Measurements from ENCODE around the gene TMEM106C.

TMEM106C gene

DNA sequence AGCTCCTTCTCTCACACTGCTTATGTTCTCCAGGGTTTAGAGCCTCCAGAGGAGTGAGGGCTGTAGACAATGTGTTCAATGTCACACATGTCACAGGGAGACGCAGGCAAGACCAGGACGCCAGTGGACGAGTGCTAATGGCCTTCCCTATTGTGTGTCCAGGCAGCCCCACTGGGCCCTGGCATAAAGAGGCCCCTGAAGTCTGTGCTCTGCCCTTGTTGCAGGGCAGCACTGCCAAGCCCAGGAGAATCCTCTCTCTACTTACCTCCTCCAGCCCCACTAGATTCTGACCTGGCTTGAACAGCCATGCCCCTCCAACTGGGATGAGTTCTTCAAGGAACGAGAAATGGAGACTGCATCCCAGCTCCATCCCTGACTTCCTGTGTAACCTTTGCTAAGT is 24.8 kb upstream of the TMEM106C start:
- H3K18ac ChIP-seq (ENCODE audit: low read length) = no peak overlapping the region

GRCh38 chr12:47939009-47939601 is 24.3 kb upstream of the TMEM106C start:
- no peak for DNase-seq (ENCODE audit: low spot score)
- no CpG with 5 or more reads among the region's 6 CpGs for WGBS, 2 donors (ENCODE audit: extremely low coverage in 2 of 2, insufficient read length in 2 of 2, insufficient replicate concordance in 1 of 2)
- no peak overlapping the region for H3K23ac ChIP-seq (ENCODE audit: low read depth, low read length, poor library complexity)
- no peak overlapping the region for H2AK5ac ChIP-seq (ENCODE audit: low read depth, low read length)
- H3K4me3 ChIP-seq (ENCODE audit: low read length in 2 of 2) = no peak overlapping the region
- no peak overlapping the region for H2BK12ac ChIP-seq (ENCODE audit: low read length)
- H4K91ac ChIP-seq (ENCODE audit: low read depth, low read length, poor library complexity) = no peak overlapping the region
- no peak overlapping the region for H3K27ac ChIP-seq (replicated peaks; ENCODE audit: low read length)
- peaks cover 0 to 24% (median 6%) of the 10 kb centered on the region in 3 experiments for H3K27me3 ChIP-seq (ENCODE audit: control insufficient read depth in 3 of 3, insufficient read depth in 3 of 3, low read depth in 1 of 3, low read length in 3 of 3)
- H3K14ac ChIP-seq (ENCODE audit: low read length) = no peak overlapping the region
- no peak overlapping the region for H2AFZ ChIP-seq (ENCODE audit: low read length)
- H3K9me3 ChIP-seq (replicated peaks in 1 of 2; ENCODE audit: control insufficient read depth in 2 of 2, insufficient read depth in 1 of 2, low read depth in 1 of 2, low read length in 2 of 2) = no peaks in the 10 kb centered on the region
- H2BK120ac ChIP-seq (ENCODE audit: low read depth, low read length) = no peak overlapping the region
- no peak overlapping the region for H2BK15ac ChIP-seq (ENCODE audit: low read length)
- peak overlapping the region; percentile 23 for H3K18ac ChIP-seq (ENCODE audit: low read length)
- no peak overlapping the region for H3K4me2 ChIP-seq (ENCODE audit: insufficient read depth, low read length, poor library complexity, severe bottlenecking)
- H3K79me1 ChIP-seq (ENCODE audit: low read depth, low read length) = no peaks in the 10 kb centered on the region
- H3K9ac ChIP-seq (ENCODE audit: low read depth, low read length, poor library complexity) = no peak overlapping the region
- H3K4me1 ChIP-seq (ENCODE audit: control insufficient read depth in 2 of 2, insufficient read depth in 1 of 2, low read depth in 1 of 2, low read length in 2 of 2) = peaks cover 0 to 6% of the 10 kb centered on the region in 2 donors
- H3K36me3 ChIP-seq (replicated peaks in 1 of 2; ENCODE audit: control insufficient read depth in 2 of 2, insufficient read depth in 2 of 2, low read length in 2 of 2) = no peaks in the 10 kb centered on the region
- H2BK5ac ChIP-seq (ENCODE audit: low read length) = no peak overlapping the region
- no peak overlapping the region for H4K8ac ChIP-seq (ENCODE audit: low read depth, low read length)
- H3K4ac ChIP-seq (ENCODE audit: low read length) = no peak overlapping the region

More for the DNA sequence above, 24.8 kb upstream of the TMEM106C start:
- H3K4me3 ChIP-seq (ENCODE audit: low read length in 2 of 2) = no peak overlapping the region
- no peak overlapping the region for H2BK120ac ChIP-seq (ENCODE audit: low read depth, low read length)
- no peak overlapping the region for H2AK5ac ChIP-seq (ENCODE audit: low read depth, low read length)
- DNase-seq (ENCODE audit: low spot score) = no peak
- H3K9ac ChIP-seq (ENCODE audit: low read depth, low read length, poor library complexity) = peak overlapping the region; percentile 60
- H3K79me1 ChIP-seq (ENCODE audit: low read depth, low read length) = no peaks in the 10 kb centered on the region
- H2BK5ac ChIP-seq (ENCODE audit: low read length) = no peak overlapping the region
- peaks cover 0 to 24% (median 6%) of the 10 kb centered on the region in 3 experiments for H3K27me3 ChIP-seq (ENCODE audit: control insufficient read depth in 3 of 3, insufficient read depth in 3 of 3, low read depth in 1 of 3, low read length in 3 of 3)
- H2BK12ac ChIP-seq (ENCODE audit: low read length) = no peak overlapping the region
- peaks cover 0 to 6% of the 10 kb centered on the region in 2 donors for H3K4me1 ChIP-seq (ENCODE audit: control insufficient read depth in 2 of 2, insufficient read depth in 1 of 2, low read depth in 1 of 2, low read length in 2 of 2)
- no CpG with 5 or more reads among the region's 4 CpGs for WGBS, 2 donors (ENCODE audit: extremely low coverage in 2 of 2, insufficient read length in 2 of 2, insufficient replicate concordance in 1 of 2)
- H4K91ac ChIP-seq (ENCODE audit: low read depth, low read length, poor library complexity) = no peak overlapping the region
- H4K8ac ChIP-seq (ENCODE audit: low read depth, low read length) = no peak overlapping the region
- no peak overlapping the region for H2BK15ac ChIP-seq (ENCODE audit: low read length)
- H3K9me3 ChIP-seq (replicated peaks in 1 of 2; ENCODE audit: control insufficient read depth in 2 of 2, insufficient read depth in 1 of 2, low read depth in 1 of 2, low read length in 2 of 2) = no peaks in the 10 kb centered on the region
- no peak overlapping the region for H3K4ac ChIP-seq (ENCODE audit: low read length)
- H3K36me3 ChIP-seq (replicated peaks in 1 of 2; ENCODE audit: control insufficient read depth in 2 of 2, insufficient read depth in 2 of 2, low read length in 2 of 2) = no peaks in the 10 kb centered on the region
- H3K23ac ChIP-seq (ENCODE audit: low read depth, low read length, poor library complexity) = no peak overlapping the region
- H3K4me2 ChIP-seq (ENCODE audit: insufficient read depth, low read length, poor library complexity, severe bottlenecking) = no peak overlapping the region
- no peak overlapping the region for H2AFZ ChIP-seq (ENCODE audit: low read length)
- no peak overlapping the region for H3K27ac ChIP-seq (replicated peaks; ENCODE audit: low read length)
- no peak overlapping the region for H3K14ac ChIP-seq (ENCODE audit: low read length)

DNA sequence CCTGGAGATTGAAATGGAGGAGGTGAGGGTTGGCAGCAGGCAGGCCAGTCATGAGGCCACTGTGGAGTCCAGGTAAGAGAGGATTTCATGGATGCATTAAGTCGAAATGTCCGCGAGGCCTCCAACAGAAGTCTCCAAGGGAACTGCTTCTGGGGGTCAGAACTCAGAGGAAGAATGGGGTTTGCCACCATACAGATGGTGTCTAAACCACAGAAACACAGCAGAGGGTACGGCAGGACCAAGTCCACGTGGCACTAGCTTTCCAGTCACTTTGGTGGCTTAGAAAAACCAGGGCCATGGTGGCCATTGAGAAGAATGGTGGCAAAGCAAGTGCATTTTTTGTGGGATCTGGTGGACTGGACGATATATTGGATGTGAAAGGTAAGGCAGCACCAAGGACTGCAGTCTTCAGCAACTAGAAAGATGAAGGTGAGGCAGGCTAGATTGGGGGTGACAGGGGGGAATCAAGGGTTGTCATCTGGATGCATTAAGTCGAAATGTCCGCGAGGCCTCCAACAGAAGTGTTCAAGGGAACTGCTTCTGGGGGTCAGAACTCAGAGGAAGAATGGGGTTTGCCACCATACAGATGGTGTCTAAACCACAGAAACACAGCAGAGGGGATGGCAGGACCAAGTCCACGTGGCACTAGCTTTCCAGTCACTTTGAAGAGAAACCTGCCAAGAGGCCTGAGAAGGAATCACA is 22.5 kb upstream of the TMEM106C start:
- Histone ChIP-seq H3K27me3 (ENCODE audit: control insufficient read depth in 3 of 3, insufficient read depth in 3 of 3, low read depth in 1 of 3, low read length in 3 of 3) (peaks cover 0 to 25% (median 9%) of the 10 kb centered on the region in 3 experiments), H3K36me3 (replicated peaks in 1 of 2; ENCODE audit: control insufficient read depth in 2 of 2, insufficient read depth in 2 of 2, low read length in 2 of 2) (no peaks in the 10 kb centered on the region), H3K18ac (ENCODE audit: low read length) (no peak overlapping the region), H2AK5ac (ENCODE audit: low read depth, low read length) (peak overlapping the region; percentile 19), H2BK120ac (ENCODE audit: low read depth, low read length) (no peak overlapping the region), H3K23ac (ENCODE audit: low read depth, low read length, poor library complexity) (no peak overlapping the region), H3K14ac (ENCODE audit: low read length) (no peak overlapping the region), H3K27ac (replicated peaks; ENCODE audit: low read length) (no peak overlapping the region), H4K8ac (ENCODE audit: low read depth, low read length) (no peak overlapping the region), H3K9me3 (replicated peaks in 1 of 2; ENCODE audit: control insufficient read depth in 2 of 2, insufficient read depth in 1 of 2, low read depth in 1 of 2, low read length in 2 of 2) (no peaks in the 10 kb centered on the region), H3K9ac (ENCODE audit: low read depth, low read length, poor library complexity) (no peak overlapping the region), H2AFZ (ENCODE audit: low read length) (no peak overlapping the region), H3K4me3 (ENCODE audit: low read length in 2 of 2) (no peak overlapping the region), H2BK5ac (ENCODE audit: low read length) (no peak overlapping the region), H2BK15ac (ENCODE audit: low read length) (no peak overlapping the region), H3K79me1 (ENCODE audit: low read depth, low read length) (no peaks in the 10 kb centered on the region), H3K4ac (ENCODE audit: low read length) (no peak overlapping the region), H2BK12ac (ENCODE audit: low read length) (no peak overlapping the region), H4K91ac (ENCODE audit: low read depth, low read length, poor library complexity) (no peak overlapping the region), H3K4me2 (ENCODE audit: insufficient read depth, low read length, poor library complexity, severe bottlenecking) (no peak overlapping the region), H3K4me1 (ENCODE audit: control insufficient read depth in 2 of 2, insufficient read depth in 1 of 2, low read depth in 1 of 2, low read length in 2 of 2) (peaks cover 0 to 6% of the 10 kb centered on the region in 2 donors)
- WGBS, 2 donors (ENCODE audit: extremely low coverage in 2 of 2, insufficient read length in 2 of 2, insufficient replicate concordance in 1 of 2) = no CpG with 5 or more reads among the region's 10 CpGs
- no peak for DNase-seq (ENCODE audit: low spot score)

GRCh38 chr12:47941475-47941780 is 22.0 kb upstream of the TMEM106C start:
- Histone ChIP-seq H3K4me3 (ENCODE audit: low read length in 2 of 2) (no peak overlapping the region), H3K23ac (ENCODE audit: low read depth, low read length, poor library complexity) (no peak overlapping the region), H2BK5ac (ENCODE audit: low read length) (no peak overlapping the region), H3K4me2 (ENCODE audit: insufficient read depth, low read length, poor library complexity, severe bottlenecking) (no peak overlapping the region), H3K9ac (ENCODE audit: low read depth, low read length, poor library complexity) (no peak overlapping the region), H4K91ac (ENCODE audit: low read depth, low read length, poor library complexity) (no peak overlapping the region), H3K27me3 (ENCODE audit: control insufficient read depth in 3 of 3, insufficient read depth in 3 of 3, low read depth in 1 of 3, low read length in 3 of 3) (peaks cover 0 to 27% (median 9%) of the 10 kb centered on the region in 3 experiments), H2AFZ (ENCODE audit: low read length) (peak overlapping the region; percentile 43), H2BK15ac (ENCODE audit: low read length) (no peak overlapping the region), H2BK120ac (ENCODE audit: low read depth, low read length) (no peak overlapping the region), H3K27ac (replicated peaks; ENCODE audit: low read length) (no peak overlapping the region), H4K8ac (ENCODE audit: low read depth, low read length) (no peak overlapping the region), H3K9me3 (replicated peaks in 1 of 2; ENCODE audit: control insufficient read depth in 2 of 2, insufficient read depth in 1 of 2, low read depth in 1 of 2, low read length in 2 of 2) (no peaks in the 10 kb centered on the region), H3K79me1 (ENCODE audit: low read depth, low read length) (no peaks in the 10 kb centered on the region), H3K14ac (ENCODE audit: low read length) (no peak overlapping the region), H3K4me1 (ENCODE audit: control insufficient read depth in 2 of 2, insufficient read depth in 1 of 2, low read depth in 1 of 2, low read length in 2 of 2) (peaks cover 0 to 6% of the 10 kb centered on the region in 2 donors), H2AK5ac (ENCODE audit: low read depth, low read length) (no peak overlapping the region), H2BK12ac (ENCODE audit: low read length) (no peak overlapping the region), H3K18ac (ENCODE audit: low read length) (no peak overlapping the region), H3K4ac (ENCODE audit: low read length) (no peak overlapping the region), H3K36me3 (replicated peaks in 1 of 2; ENCODE audit: control insufficient read depth in 2 of 2, insufficient read depth in 2 of 2, low read length in 2 of 2) (no peaks in the 10 kb centered on the region)
- no CpG with 5 or more reads among the region's 9 CpGs for WGBS, 2 donors (ENCODE audit: extremely low coverage in 2 of 2, insufficient read length in 2 of 2, insufficient replicate concordance in 1 of 2)
- no peak for DNase-seq (ENCODE audit: low spot score)

All from neuronal stem cell (in vitro differentiated cells).